ENCODE data around the gene TMTC2. TPM values are rescaled to one million over a fixed set of nuclear protein-coding genes. Genes with fewer than 3 reads are reported as not detected.

Gene TMTC2
- total and polyA plus RNA-seq, 2 donors (not counting 3 experiments of a cell fraction or from before 2014, with no cell fraction given) = 4.1 to 7.8 TPM

GRCh38 chr12:82848845-82849244 is 162.1 kb downstream of the TMTC2 start:
- intact Hi-C loops (cut with micrococcal nuclease) (no loop called here), dilution Hi-C loops (cut with MboI; ENCODE audit: extremely low pct_ligation_motif_present, low sequenced_read_pairs) (no loop called here)
- Histone ChIP-seq H3K27ac (ENCODE audit: insufficient read depth, low read depth, low read length) (no peak overlapping the region), H3K9me3 (replicated peaks; ENCODE audit: control insufficient read depth, insufficient read depth, low read length) (no peaks in the 10 kb centered on the region), H3K9ac (replicated peaks; ENCODE audit: extremely low read depth, insufficient read depth, low read length) (no peak overlapping the region), H3K36me3 (ENCODE audit: control insufficient read depth in 2 of 2, extremely low read depth in 1 of 2, insufficient read depth in 2 of 2, low read length in 2 of 2) (no peaks in the 10 kb centered on the region), H2AFZ (ENCODE audit: low read depth, low read length) (no peak overlapping the region), H3K79me2 (ENCODE audit: control insufficient read depth, insufficient read depth, low read length) (no peaks in the 10 kb centered on the region), H3K27me3 (ENCODE audit: control insufficient read depth in 2 of 2, insufficient read depth in 2 of 2, low read length in 2 of 2) (no peaks in the 10 kb centered on the region), H3K4me1 (ENCODE audit: control insufficient read depth, extremely low read depth, insufficient read depth, low read length) (no peaks in the 10 kb centered on the region), H4K20me1 (replicated peaks; ENCODE audit: control insufficient read depth, extremely low read depth, insufficient read depth, low read length) (no peaks in the 10 kb centered on the region), H3K4me3 (replicated peaks in 1 of 3; ENCODE audit: insufficient read depth in 1 of 3, low read depth in 1 of 3, low read length in 3 of 3) (no peak overlapping the region), H3K9me1 (replicated peaks; ENCODE audit: control insufficient read depth, extremely low read depth, insufficient read depth, low read length) (no peaks in the 10 kb centered on the region), H3K4me2 (ENCODE audit: insufficient read depth, low read length) (no peak overlapping the region)
- ChIA-PET POLR2A (no interaction called here), CTCF (interaction anchor here (1.1 kb wide), 1 partner anchor 17 kb away, joined by 3 read pairs; no protein-coding TSS in a partner anchor)
- TF ChIP-seq MAX (IDR thresholded peaks at IDR 0.05; ENCODE audit: insufficient read depth, insufficient read length) (no peak), CTCF (IDR thresholded peaks at IDR 0.05; ENCODE audit: extremely low read depth in 1 of 2, insufficient read depth in 1 of 2, low read depth in 1 of 2, low read length in 2 of 2) (no peak), GATA2 (IDR thresholded peaks at IDR 0.05; ENCODE audit: insufficient read depth, insufficient read length, low read depth, low read length) (no peak), FOS (IDR thresholded peaks at IDR 0.05; ENCODE audit: borderline replicate concordance, insufficient read depth, low read length) (no peak), POLR2AphosphoS5 (IDR thresholded peaks at IDR 0.05; ENCODE audit: insufficient read depth, low read depth, low read length) (no peak), EZH2 (IDR thresholded peaks at IDR 0.05; ENCODE audit: borderline replicate concordance, low read depth, low read length, severe bottlenecking) (no peak), JUN (IDR thresholded peaks at IDR 0.05; ENCODE audit: borderline replicate concordance, insufficient read depth, insufficient read length, low read depth) (no peak), POLR2A (IDR thresholded peaks at IDR 0.05; ENCODE audit: low read depth, low read length) (no peak), MYC (IDR thresholded peaks at IDR 0.05; ENCODE audit: low read depth, low read length) (no peak)
- BruUV-seq (replicated peaks) = no TSS peak
- DNase-seq (ENCODE audit: low read depth, low spot score) (no peak), FAIRE-seq (no peak)
